ENCODE measurements around the gene MLLT6. TPM values are rescaled to one million over a fixed set of nuclear protein-coding genes. Genes with fewer than 3 reads are reported as not detected.
A peak's percentile ranks its signal among the peaks of the same experiment; 100 is the strongest.

MLLT6 gene
- total RNA-seq, 1 donor from 2014 or later = 7.4 TPM

- Histone ChIP-seq H3K9ac (no peak overlapping the region), H3K4me2 (no peak overlapping the region), H3F3A (ENCODE audit: low read depth) (peaks cover 28% of the 10 kb centered on the region), H2AFZ (replicated peaks) (no peak overlapping the region), H3K4me1 (peaks cover 19% of the 10 kb centered on the region), H3K27ac (no peak overlapping the region), H3K9me3 (ENCODE audit: low read depth) (no peaks in the 10 kb centered on the region), H4K20me1 (ENCODE audit: low read depth) (peaks cover 25% of the 10 kb centered on the region), H3K27me3 (peaks cover 28% of the 10 kb centered on the region), H3K36me3 (no peaks in the 10 kb centered on the region), H3K4me3 (no peak overlapping the region), H3K79me2 (ENCODE audit: low read depth) (no peaks in the 10 kb centered on the region)
- no peak overlapping the region for H3K27ac Mint-ChIP-seq
- peaks cover 10% of the 10 kb centered on the region for H3K27me3 Mint-ChIP-seq (ENCODE audit: insufficient read depth, low read depth)
- peaks cover 19% of the 10 kb centered on the region for H3K4me1 Mint-ChIP-seq
- H3K36me3 Mint-ChIP-seq = peaks cover 17% of the 10 kb centered on the region
- no peaks in the 10 kb centered on the region for H3K9me3 Mint-ChIP-seq
- H3K4me3 Mint-ChIP-seq = no peak overlapping the region
- DNase-seq (ENCODE audit: low spot score) = no peak
- TF ChIP-seq CTCF (IDR thresholded peaks at IDR 0.05) (no peak), EZH2 (IDR thresholded peaks at IDR 0.05) (no peak), EZH2phosphoT487 (IDR thresholded peaks at IDR 0.05) (no peak)
Measured at GRCh38 chr17:38716368-38717005, 11.4 kb downstream of the MLLT6 start.

- no peaks in the 10 kb centered on the region for H3K9me3 ChIP-seq (ENCODE audit: low read depth)
- no peak overlapping the region for H3K4me2 ChIP-seq
- peaks cover 20% of the 10 kb centered on the region for H3K4me1 Mint-ChIP-seq
- no peak overlapping the region for H3K27ac ChIP-seq
- H3K4me1 ChIP-seq = peaks cover 19% of the 10 kb centered on the region
- H3K79me2 ChIP-seq (ENCODE audit: low read depth) = no peaks in the 10 kb centered on the region
- no peak for TF ChIP-seq EZH2 (IDR thresholded peaks at IDR 0.05)
- no peak for TF ChIP-seq EZH2phosphoT487 (IDR thresholded peaks at IDR 0.05)
- TF ChIP-seq CTCF (IDR thresholded peaks at IDR 0.05) = no peak
- no peak overlapping the region for H3K9ac ChIP-seq
- H3K27me3 Mint-ChIP-seq (ENCODE audit: insufficient read depth, low read depth) = peaks cover 11% of the 10 kb centered on the region
- H3K36me3 Mint-ChIP-seq = peaks cover 16% of the 10 kb centered on the region
- no peak overlapping the region for H2AFZ ChIP-seq (replicated peaks)
- peaks cover 32% of the 10 kb centered on the region for H4K20me1 ChIP-seq (ENCODE audit: low read depth)
- no peak for DNase-seq (ENCODE audit: low spot score)
- peaks cover 28% of the 10 kb centered on the region for H3F3A ChIP-seq (ENCODE audit: low read depth)
- H3K4me3 ChIP-seq = no peak overlapping the region
- H3K9me3 Mint-ChIP-seq = no peaks in the 10 kb centered on the region
- H3K36me3 ChIP-seq = no peaks in the 10 kb centered on the region
- H3K27ac Mint-ChIP-seq = no peak overlapping the region
- no peak overlapping the region for H3K4me3 Mint-ChIP-seq
- H3K27me3 ChIP-seq = peaks cover 34% of the 10 kb centered on the region
Measured at GRCh38 chr17:38717139-38717745, 12.2 kb downstream of the MLLT6 start.

DNA sequence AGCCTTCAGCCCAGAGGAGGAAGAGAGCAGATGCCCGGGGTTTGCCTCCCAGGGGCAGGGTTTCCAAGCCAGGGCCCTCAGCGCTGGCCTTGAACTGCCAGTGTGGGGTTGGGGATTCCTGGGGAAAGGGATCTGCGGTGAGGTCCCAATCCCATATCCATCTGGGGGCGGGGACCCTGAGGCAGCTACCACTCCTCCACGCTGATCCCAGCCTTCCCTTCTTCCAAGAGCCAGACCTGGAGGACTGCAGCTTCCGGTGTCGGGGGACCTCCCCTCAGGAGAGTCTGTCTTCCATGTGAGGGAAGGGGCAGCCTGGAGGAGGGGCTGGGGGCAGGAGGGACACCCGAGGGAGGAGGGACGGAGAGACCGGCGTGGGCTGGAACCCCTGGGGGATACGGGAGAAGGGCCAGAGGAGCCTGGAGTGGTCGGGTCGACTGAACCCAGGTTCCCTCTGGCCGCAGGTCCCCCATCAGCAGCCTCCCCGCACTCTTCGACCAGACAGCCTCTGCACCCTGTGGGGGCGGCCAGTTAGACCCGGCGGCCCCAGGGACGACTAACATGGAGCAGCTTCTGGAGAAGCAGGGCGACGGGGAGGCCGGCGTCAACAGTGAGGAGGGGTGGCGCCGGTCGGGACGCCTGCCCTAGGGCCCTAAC is 14.3 kb downstream of the MLLT6 start:
- H3K4me3 ChIP-seq = peak overlapping the region; percentile 38
- Mint-ChIP-seq H3K9me3 (no peaks in the 10 kb centered on the region), H3K27me3 (ENCODE audit: insufficient read depth, low read depth) (peaks cover 11% of the 10 kb centered on the region), H3K4me1 (peaks cover 20% of the 10 kb centered on the region), H3K4me3 (peak overlapping the region; percentile 55), H3K36me3 (peaks cover 18% of the 10 kb centered on the region), H3K27ac (no peak overlapping the region)
- H3K79me2 ChIP-seq (ENCODE audit: low read depth) = no peaks in the 10 kb centered on the region
- H3K27ac ChIP-seq = no peak overlapping the region
- no peak overlapping the region for H2AFZ ChIP-seq (replicated peaks)
- H3K27me3 ChIP-seq = peaks cover 34% of the 10 kb centered on the region
- peak; percentile 55 for TF ChIP-seq EZH2phosphoT487 (IDR thresholded peaks at IDR 0.05)
- TF ChIP-seq CTCF (IDR thresholded peaks at IDR 0.05) = no peak
- peaks cover 19% of the 10 kb centered on the region for H3K4me1 ChIP-seq
- no peaks in the 10 kb centered on the region for H3K36me3 ChIP-seq
- H3K4me2 ChIP-seq = peak overlapping the region; percentile 79
- no peak overlapping the region for H3K9ac ChIP-seq
- H4K20me1 ChIP-seq (ENCODE audit: low read depth) = peaks cover 32% of the 10 kb centered on the region
- H3F3A ChIP-seq (ENCODE audit: low read depth) = peaks cover 28% of the 10 kb centered on the region
- DNase-seq (ENCODE audit: low spot score) = peak; percentile 44
- H3K9me3 ChIP-seq (ENCODE audit: low read depth) = no peaks in the 10 kb centered on the region
